GM18870 (cell line): ENCODE measurements around the gene MOK.
"Not testable (repeated sequence)": the region's sequence is repeated elsewhere in the genome, so short reads cannot be mapped to it uniquely, and the experiment has no call there.

Source experiments
- ATAC-seq: cut with Tn5 transposase; IDR thresholded peaks from one replicate; pipeline ENCODE4 v1.9.1; 2021; ENCODE audit warnings: moderate library complexity; ENCODE audit not compliant: unreplicated experiment

The MOK gene

DNA sequence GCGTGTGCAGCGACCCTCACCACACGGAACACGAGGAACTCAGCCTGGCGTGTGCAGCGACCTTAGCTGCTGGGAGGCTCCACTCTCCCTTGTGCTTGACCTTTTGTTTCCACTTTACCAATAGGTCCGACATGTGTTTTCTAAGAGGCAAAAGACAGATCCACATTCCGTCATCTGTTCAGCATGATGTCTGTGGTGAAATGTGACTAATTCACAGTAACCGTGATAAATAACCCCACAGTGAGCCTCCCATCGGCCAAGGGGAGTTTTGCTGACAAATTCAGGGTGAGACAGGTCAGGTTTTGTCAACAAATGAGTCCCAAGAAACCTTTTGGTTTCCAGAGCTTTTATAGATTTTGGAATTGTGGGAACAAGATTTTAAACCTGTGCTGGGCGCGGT is 55.9 kb downstream of the MOK start:
- ATAC-seq = no peak

GRCh38 chr14:102248121-102248520 is 56.8 kb downstream of the MOK start:
- ATAC-seq = no peak

- ATAC-seq = no peak
Measured at GRCh38 chr14:102246071-102246470, 58.9 kb downstream of the MOK start.

GRCh38 chr14:102243795-102244194 is 61.2 kb downstream of the MOK start:
- not testable (repeated sequence) for ATAC-seq

DNA sequence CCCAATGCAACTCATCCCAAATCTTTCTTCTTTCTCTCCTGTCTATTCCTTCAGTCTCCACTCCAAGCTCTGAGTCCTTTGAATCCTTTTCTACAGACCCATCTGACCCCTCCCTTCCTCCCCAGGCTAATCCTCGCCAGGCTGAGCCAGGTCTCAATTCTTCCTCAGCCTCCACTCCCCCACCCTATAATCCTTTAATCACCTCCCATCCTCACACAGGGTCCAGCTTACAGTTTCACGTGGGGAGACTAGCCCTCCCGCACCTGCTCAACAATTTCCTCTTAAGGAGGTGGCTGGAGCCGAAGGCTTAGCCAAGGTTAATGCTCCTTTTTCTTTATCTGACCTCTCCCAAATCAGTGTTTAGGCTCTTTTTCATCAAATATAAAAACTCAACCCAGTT is 63.8 kb downstream of the MOK start:
- no peak for ATAC-seq

- not testable (repeated sequence) for ATAC-seq
Measured at GRCh38 chr14:102240481-102240880, 64.5 kb downstream of the MOK start.

DNA sequence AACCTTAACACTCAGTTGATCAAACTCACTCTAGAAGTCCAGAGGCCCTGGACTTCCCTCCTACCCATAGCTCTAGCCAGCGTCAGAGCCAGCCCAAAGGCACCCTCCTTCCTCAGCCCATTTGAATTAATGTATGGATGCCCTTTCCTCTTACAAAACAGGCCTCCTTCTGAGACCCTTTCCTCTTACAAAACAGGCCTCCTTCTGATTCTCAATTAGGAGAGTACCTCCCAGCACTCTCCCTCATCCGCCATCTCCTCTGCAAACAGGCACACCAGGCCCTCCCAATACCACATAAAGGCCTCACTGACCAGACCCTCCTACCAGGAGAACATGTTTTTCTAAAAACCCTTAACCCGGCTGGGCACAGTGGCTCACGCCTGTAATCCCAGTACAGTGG is 65.7 kb downstream of the MOK start:
- no peak for ATAC-seq

DNA sequence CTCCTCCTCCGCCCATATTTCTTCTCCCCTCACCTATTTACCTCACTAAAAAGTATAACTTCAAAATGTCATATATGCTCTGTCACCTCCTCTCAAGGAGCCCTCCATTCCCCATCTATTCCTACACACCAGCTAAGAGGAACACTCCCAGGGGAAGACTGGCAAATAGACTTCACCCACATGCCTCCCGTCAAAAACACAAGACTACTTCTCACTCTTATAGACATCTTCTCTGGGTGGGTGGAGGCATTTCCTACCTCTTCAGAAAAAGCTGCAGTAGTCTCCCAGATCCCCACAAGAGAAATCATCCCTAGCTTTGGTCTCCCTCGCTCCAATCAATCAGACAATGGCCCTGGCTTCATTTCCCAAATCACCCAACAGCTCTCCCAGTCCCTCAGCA is 66.2 kb downstream of the MOK start:
- no peak for ATAC-seq

DNA sequence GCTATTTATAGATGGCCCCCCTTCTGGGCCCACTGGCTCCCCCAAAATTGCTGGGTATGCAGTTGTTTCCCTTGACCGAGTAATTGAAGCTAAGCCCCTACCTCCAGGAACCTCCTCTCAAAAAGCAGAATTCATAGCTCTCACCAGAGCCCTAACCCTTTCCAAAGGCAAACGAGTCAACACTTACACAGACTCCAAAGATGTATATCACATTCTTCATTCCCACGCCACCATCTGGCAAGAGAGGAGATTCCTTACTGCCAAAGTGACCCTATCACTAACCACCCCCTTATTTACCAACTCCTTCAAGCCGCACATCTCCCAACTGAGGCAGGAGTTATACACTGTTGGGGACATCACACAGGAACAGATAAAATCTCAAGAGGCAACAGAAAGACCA is 66.8 kb downstream of the MOK start:
- no peak for ATAC-seq

GRCh38 chr14:102236026-102236425 is 68.9 kb downstream of the MOK start:
- no peak for ATAC-seq

GRCh38 chr14:102235275-102235897 is 69.6 kb downstream of the MOK start:
- peak; percentile 58 for ATAC-seq

GRCh38 chr14:102234331-102235264 is 70.4 kb downstream of the MOK start:
- ATAC-seq = no peak

- ATAC-seq = no peak
Measured at GRCh38 chr14:102233081-102233480, 71.9 kb downstream of the MOK start.

GRCh38 chr14:102232348-102232625 is 72.7 kb downstream of the MOK start:
- ATAC-seq = no peak

GRCh38 chr14:102231476-102232347 is 73.3 kb downstream of the MOK start:
- ATAC-seq = no peak

DNA sequence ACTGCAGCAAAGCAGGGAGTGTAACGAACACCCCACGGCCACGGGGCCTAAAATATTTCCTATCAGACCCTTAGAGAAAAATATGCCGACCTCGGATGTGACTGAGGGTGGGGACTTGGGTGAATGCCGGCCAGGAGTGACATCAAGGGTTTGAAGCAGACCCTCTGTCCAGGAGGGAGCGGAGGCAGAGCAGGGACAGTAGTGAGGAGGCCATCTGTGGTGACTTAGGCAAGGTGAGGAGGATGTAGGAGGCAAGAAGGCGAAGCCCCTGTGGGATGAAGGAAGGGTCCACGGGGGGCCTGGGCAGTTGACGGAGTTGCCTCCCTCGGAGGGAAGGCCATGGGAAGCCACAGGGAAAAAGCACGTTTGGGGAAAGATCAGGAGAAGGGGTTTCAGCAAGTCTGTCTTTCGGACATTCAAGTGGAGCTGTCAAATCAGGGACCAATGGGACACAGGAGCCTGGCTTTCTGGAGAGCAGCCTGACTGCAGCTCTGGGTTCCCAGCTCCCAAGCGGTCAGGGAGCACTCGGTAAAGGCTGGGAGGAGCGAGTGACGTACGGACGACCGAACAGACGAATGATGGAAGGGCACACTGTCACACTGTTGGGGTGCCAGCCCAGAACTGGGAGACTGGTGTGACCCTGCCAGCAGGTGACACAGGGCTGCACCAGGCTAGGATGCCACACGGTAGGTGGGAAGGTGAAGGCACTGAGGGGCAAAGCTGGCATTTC is 74.3 kb downstream of the MOK start:
- ATAC-seq = no peak

GRCh38 chr14:102229739-102230092 is 75.2 kb downstream of the MOK start:
- no peak for ATAC-seq

- no peak for ATAC-seq
Measured at GRCh38 chr14:102229071-102229738, 75.8 kb downstream of the MOK start.

- ATAC-seq = no peak
Measured at GRCh38 chr14:102227184-102227964, 77.6 kb downstream of the MOK start.
